Trophoblast cell (in vitro differentiated cells and primary cell): ENCODE results near the gene GPN1.

ENCODE experiments used
- DNase-seq, 2 donors: peaks; one replicate each; pipeline ENCODE4 v3.0.0-alpha.2; 2016
- H2AFZ ChIP-seq: 2 replicates; pipeline ENCODE4 v1.6.1; 2013; ENCODE audit warnings: low read length, moderate library complexity, mild to moderate bottlenecking; ENCODE audit not compliant: insufficient read depth, poor library complexity
- H2AK5ac ChIP-seq: 2 replicates; pipeline ENCODE4 v1.6.1; 2013; ENCODE audit warnings: mild to moderate bottlenecking, low read length
- H2BK120ac ChIP-seq: 2 replicates; pipeline ENCODE4 v1.6.1; 2013; ENCODE audit warnings: low read length, mild to moderate bottlenecking, moderate library complexity; ENCODE audit not compliant: insufficient read depth, poor library complexity
- H2BK12ac ChIP-seq: 2 replicates; pipeline ENCODE4 v1.6.1; 2013; ENCODE audit warnings: mild to moderate bottlenecking, low read length, moderate library complexity
- H2BK5ac ChIP-seq: 2 replicates; pipeline ENCODE4 v1.6.1; 2013; ENCODE audit warnings: low read length, low read depth, moderate library complexity, mild to moderate bottlenecking; ENCODE audit not compliant: poor library complexity
- H3K14ac ChIP-seq: 2 replicates; pipeline ENCODE4 v1.6.1; 2013; ENCODE audit warnings: mild to moderate bottlenecking, low read length
- H3K18ac ChIP-seq: 2 replicates; pipeline ENCODE4 v1.6.1; 2013; ENCODE audit warnings: mild to moderate bottlenecking, low read length
- H3K23ac ChIP-seq: 2 replicates; pipeline ENCODE4 v1.6.1; 2013; ENCODE audit warnings: low read length
- H3K27ac ChIP-seq: 2 replicates; pipeline ENCODE4 v1.5.1; 2013; ENCODE audit warnings: low read depth, mild to moderate bottlenecking, inconsistent platforms, low read length, moderate library complexity
- H3K27me3 ChIP-seq: 2 replicates; pipeline ENCODE4 v1.6.1; 2013; ENCODE audit warnings: inconsistent platforms, mild to moderate bottlenecking, low read length, moderate library complexity; ENCODE audit not compliant: insufficient read depth
- H3K36me3 ChIP-seq, 2 experiments: 1 replicate in 1 of 2; 2 replicates in 1 of 2; pipeline ENCODE4 v1.6.1; 2013; ENCODE audit warnings: low read length in 2 of 2, mild to moderate bottlenecking in 2 of 2, moderate library complexity in 1 of 2; ENCODE audit not compliant: insufficient read depth in 2 of 2, control insufficient read depth in 1 of 2
- H3K4ac ChIP-seq: 2 replicates; pipeline ENCODE4 v1.6.1; 2013; ENCODE audit warnings: low read depth, mild to moderate bottlenecking, low read length, moderate library complexity
- H3K4me1 ChIP-seq, 2 experiments: 1 replicate in 1 of 2; 2 replicates in 1 of 2; pipeline ENCODE4 v1.6.1; 2013; ENCODE audit warnings: low read length in 2 of 2, mild to moderate bottlenecking in 2 of 2, moderate library complexity in 1 of 2; ENCODE audit not compliant: insufficient read depth in 2 of 2, control insufficient read depth in 1 of 2
- H3K4me2 ChIP-seq: 2 replicates; pipeline ENCODE4 v1.6.1; 2013; ENCODE audit warnings: inconsistent platforms, mild to moderate bottlenecking, low read length, moderate library complexity
- H3K4me3 ChIP-seq: 2 replicates; pipeline ENCODE4 v1.5.1; 2013; ENCODE audit warnings: mild to moderate bottlenecking, low read depth, low read length, inconsistent platforms
- H3K79me1 ChIP-seq: one replicate; pipeline ENCODE4 v1.6.1; 2013; ENCODE audit warnings: low read length
- H3K79me2 ChIP-seq: 2 replicates; pipeline ENCODE4 v1.6.1; 2013; ENCODE audit warnings: low read length, mild to moderate bottlenecking; ENCODE audit not compliant: control insufficient read depth, insufficient read depth, poor library complexity
- H3K9ac ChIP-seq: 2 replicates; pipeline ENCODE4 v1.6.1; 2013; ENCODE audit warnings: mild to moderate bottlenecking, low read length
- H3K9me3 ChIP-seq: 2 replicates; pipeline ENCODE4 v1.6.1; 2013; ENCODE audit warnings: low read depth, mild to moderate bottlenecking, control low read depth, inconsistent platforms, low read length; ENCODE audit not compliant: insufficient read depth
- H4K12ac ChIP-seq: 2 replicates; pipeline ENCODE4 v1.6.1; 2013; ENCODE audit warnings: low read depth, mild to moderate bottlenecking, low read length, moderate library complexity
- H4K8ac ChIP-seq: 2 replicates; pipeline ENCODE4 v1.6.1; 2013; ENCODE audit warnings: low read depth, mild to moderate bottlenecking, low read length, moderate library complexity
- H4K91ac ChIP-seq: one replicate; pipeline ENCODE4 v1.6.1; 2013; ENCODE audit warnings: low read depth, mild to moderate bottlenecking, low read length, moderate library complexity
- WGBS: extraction: QIAGEN DNeasy Blood & Tissue Kit; methylation state at CpG from one replicate; pipeline ENCODE4 v1.1.7; 2013; ENCODE audit warnings: missing lambda C conversion rate; ENCODE audit not compliant: insufficient read length, insufficient coverage; ENCODE audit errors: extremely low coverage; 5-methylcytosine and 5-hydroxymethylcytosine counted together

The GPN1 gene

GRCh38 chr2:27664622-27665363 lies 35.9 kb downstream of the GPN1 start:
- Histone ChIP-seq H2AFZ (no peak overlapping the region), H2BK120ac (no peak overlapping the region), H3K18ac (peak overlapping the region; percentile 38), H2AK5ac (peak overlapping the region; percentile 63), H3K79me2 (peaks cover 12% of the 10 kb centered on the region), H3K23ac (no peak overlapping the region), H3K36me3 (peaks cover 14 to 20% of the 10 kb centered on the region in 2 experiments), H4K8ac (peak overlapping the region; percentile 96), H3K9ac (peak overlapping the region; percentile 64), H3K9me3 (no peaks in the 10 kb centered on the region), H3K27me3 (no peaks in the 10 kb centered on the region), H2BK12ac (no peak overlapping the region), H2BK5ac (no peak overlapping the region), H3K27ac (no peak overlapping the region), H3K4me1 (peaks cover 9 to 14% of the 10 kb centered on the region in 2 experiments), H3K14ac (no peak overlapping the region), H3K4me2 (peak overlapping the region; percentile 95), H3K4me3 (peak overlapping the region; percentile 87), H3K4ac (peak overlapping the region; percentile 88), H4K12ac (no peak overlapping the region), H3K79me1 (peaks cover 9% of the 10 kb centered on the region), H4K91ac (no peak overlapping the region)
- no CpG with 5 or more reads among the region's 16 CpGs for whole genome bisulfite sequencing
- no peak for DNase-seq

GRCh38 chr2:27667446-27667845 lies 38.6 kb downstream of the GPN1 start:
- Histone ChIP-seq H3K79me1 (peaks cover 9% of the 10 kb centered on the region), H3K18ac (no peak overlapping the region), H2BK120ac (no peak overlapping the region), H4K12ac (no peak overlapping the region), H3K4me2 (no peak overlapping the region), H2AFZ (no peak overlapping the region), H3K9ac (no peak overlapping the region), H3K79me2 (peaks cover 12% of the 10 kb centered on the region), H3K14ac (no peak overlapping the region), H2BK5ac (no peak overlapping the region), H2BK12ac (no peak overlapping the region), H3K4me3 (no peak overlapping the region), H4K91ac (no peak overlapping the region), H3K36me3 (peaks cover 8 to 9% of the 10 kb centered on the region in 2 experiments), H3K9me3 (no peaks in the 10 kb centered on the region), H3K4ac (no peak overlapping the region), H2AK5ac (no peak overlapping the region), H3K4me1 (peaks cover 9 to 12% of the 10 kb centered on the region in 2 experiments), H3K27me3 (no peaks in the 10 kb centered on the region), H4K8ac (no peak overlapping the region), H3K27ac (no peak overlapping the region), H3K23ac (no peak overlapping the region)
- DNase-seq: no peak
- no CpG with 5 or more reads among the region's 1 CpG for WGBS

GRCh38 chr2:27671235-27671634 lies 42.4 kb downstream of the GPN1 start:
- Histone ChIP-seq H2BK120ac (no peak overlapping the region), H3K79me1 (no peaks in the 10 kb centered on the region), H3K18ac (no peak overlapping the region), H2BK12ac (no peak overlapping the region), H3K9me3 (no peaks in the 10 kb centered on the region), H4K91ac (no peak overlapping the region), H3K23ac (no peak overlapping the region), H3K79me2 (no peaks in the 10 kb centered on the region), H3K9ac (no peak overlapping the region), H3K4me3 (no peak overlapping the region), H3K4me1 (no peaks in the 10 kb centered on the region), H3K4me2 (no peak overlapping the region), H3K27me3 (no peaks in the 10 kb centered on the region), H3K4ac (no peak overlapping the region), H2BK5ac (no peak overlapping the region), H2AFZ (no peak overlapping the region), H3K14ac (no peak overlapping the region), H4K12ac (no peak overlapping the region), H4K8ac (no peak overlapping the region), H3K27ac (no peak overlapping the region), H2AK5ac (no peak overlapping the region), H3K36me3 (peaks cover 9 to 13% of the 10 kb centered on the region in 2 experiments)
- DNase-seq: no peak
- WGBS: no CpG with 5 or more reads among the region's 4 CpGs

- Histone ChIP-seq H4K91ac (no peak overlapping the region), H2AK5ac (no peak overlapping the region), H3K79me2 (no peaks in the 10 kb centered on the region), H2BK12ac (no peak overlapping the region), H2AFZ (no peak overlapping the region), H3K14ac (no peak overlapping the region), H3K4me3 (no peak overlapping the region), H3K18ac (no peak overlapping the region), H3K4me2 (no peak overlapping the region), H3K27me3 (no peaks in the 10 kb centered on the region), H2BK120ac (no peak overlapping the region), H2BK5ac (no peak overlapping the region), H3K4me1 (no peaks in the 10 kb centered on the region), H3K23ac (no peak overlapping the region), H3K4ac (no peak overlapping the region), H3K36me3 (peaks cover 13 to 15% of the 10 kb centered on the region in 2 experiments), H3K27ac (no peak overlapping the region), H3K9ac (no peak overlapping the region), H3K9me3 (no peaks in the 10 kb centered on the region), H4K12ac (no peak overlapping the region), H3K79me1 (no peaks in the 10 kb centered on the region), H4K8ac (no peak overlapping the region)
- WGBS: no CpG with 5 or more reads among the region's 5 CpGs
- DNase-seq: no peak
Measured at GRCh38 chr2:27672723-27673486, 44.1 kb downstream of the GPN1 start.
